Mesendoderm (in vitro differentiated cells): ENCODE measurements around the gene DIAPH1.
A peak's percentile ranks its signal among the peaks of the same experiment; 100 is the strongest.

Experiments used
- DNase-seq: peaks from one replicate; pipeline ENCODE4 v3.0.0; 2013
- H2AK5ac ChIP-seq: 2 replicates; pipeline ENCODE4 v1.6.1; 2013; ENCODE audit warnings: low read length, inconsistent platforms
- H2BK120ac ChIP-seq: 2 replicates; pipeline ENCODE4 v1.6.1; 2013; ENCODE audit warnings: low read depth, mild to moderate bottlenecking, low read length, moderate library complexity, mixed read lengths
- H2BK15ac ChIP-seq: replicated peaks from 2 replicates; pipeline ENCODE4 v1.6.1; 2013; ENCODE audit warnings: low read depth, mild to moderate bottlenecking, moderate library complexity
- H2BK5ac ChIP-seq: 2 replicates; pipeline ENCODE4 v1.6.1; 2013; ENCODE audit warnings: low read length, inconsistent platforms
- H3K18ac ChIP-seq: 2 replicates; pipeline ENCODE4 v1.6.1; 2013; ENCODE audit warnings: mild to moderate bottlenecking, low read length, mixed read lengths
- H3K23ac ChIP-seq: one replicate; pipeline ENCODE4 v1.6.1; 2013; ENCODE audit warnings: low read length
- H3K27ac ChIP-seq: 2 replicates; pipeline ENCODE4 v1.5.1; 2013; ENCODE audit warnings: low read depth, mild to moderate bottlenecking, inconsistent platforms, low read length, moderate library complexity
- H3K27me3 ChIP-seq: 2 replicates; pipeline ENCODE4 v1.6.1; 2013; ENCODE audit warnings: low read length, control low read depth, mild to moderate bottlenecking, inconsistent platforms; ENCODE audit not compliant: insufficient read depth, poor library complexity
- H3K36me3 ChIP-seq: 2 replicates; pipeline ENCODE4 v1.6.1; 2013; ENCODE audit warnings: low read length, inconsistent platforms; ENCODE audit not compliant: control insufficient read depth, insufficient read depth
- H3K4ac ChIP-seq: one replicate; pipeline ENCODE4 v1.6.1; 2013; ENCODE audit warnings: low read depth, mild to moderate bottlenecking, low read length, moderate library complexity
- H3K4me1 ChIP-seq: 2 replicates; pipeline ENCODE4 v1.6.1; 2013; ENCODE audit warnings: low read depth, low read length, inconsistent platforms; ENCODE audit not compliant: control insufficient read depth
- H3K4me2 ChIP-seq: 2 replicates; pipeline ENCODE4 v1.6.1; 2013; ENCODE audit warnings: low read length
- H3K4me3 ChIP-seq: 2 replicates; pipeline ENCODE4 v1.5.1; 2013; ENCODE audit warnings: mild to moderate bottlenecking, low read length
- H3K56ac ChIP-seq: one replicate; pipeline ENCODE4 v1.6.1; 2013; ENCODE audit warnings: low read length
- H3K79me1 ChIP-seq: 2 replicates; pipeline ENCODE4 v1.6.1; 2013; ENCODE audit warnings: low read length, inconsistent platforms
- H3K79me2 ChIP-seq: 2 replicates; pipeline ENCODE4 v1.6.1; 2013; ENCODE audit warnings: mild to moderate bottlenecking, low read length; ENCODE audit not compliant: control insufficient read depth, insufficient read depth
- H3K9ac ChIP-seq: 2 replicates; pipeline ENCODE4 v1.6.1; 2013; ENCODE audit warnings: low read length, inconsistent platforms
- H4K5ac ChIP-seq: one replicate; pipeline ENCODE4 v1.6.1; 2013; ENCODE audit warnings: low read length
- H4K8ac ChIP-seq: one replicate; pipeline ENCODE4 v1.6.1; 2013; ENCODE audit warnings: low read depth, mild to moderate bottlenecking, control low read depth, low read length, moderate library complexity
- whole genome bisulfite sequencing: extraction: QIAGEN DNeasy Blood & Tissue Kit; methylation state at CpG from one replicate; pipeline ENCODE4 v1.1.7; 2013; ENCODE audit warnings: low lambda C conversion rate, missing lambda C conversion rate; ENCODE audit not compliant: insufficient coverage; ENCODE audit errors: extremely low coverage; 5-methylcytosine and 5-hydroxymethylcytosine counted together

DIAPH1 gene

GRCh38 chr5:141547921-141548320, 70.9 kb downstream of the DIAPH1 start:
- Histone ChIP-seq H3K4me2 (no peak overlapping the region), H2BK120ac (no peak overlapping the region), H3K23ac (no peak overlapping the region), H3K9ac (no peak overlapping the region), H3K27ac (no peak overlapping the region), H3K4me1 (no peaks in the 10 kb centered on the region), H2BK15ac (no peak overlapping the region), H3K56ac (no peak overlapping the region), H3K4ac (no peak overlapping the region), H3K36me3 (no peaks in the 10 kb centered on the region), H4K8ac (no peak overlapping the region), H3K79me2 (no peaks in the 10 kb centered on the region), H3K79me1 (peaks cover 2% of the 10 kb centered on the region), H2BK5ac (no peak overlapping the region), H3K18ac (no peak overlapping the region), H4K5ac (no peak overlapping the region), H3K4me3 (no peak overlapping the region), H2AK5ac (no peak overlapping the region), H3K27me3 (no peaks in the 10 kb centered on the region)
- no peak for DNase-seq
- WGBS = no CpG with 5 or more reads among the region's 5 CpGs

- peaks cover 2% of the 10 kb centered on the region for H3K79me1 ChIP-seq
Measured at GRCh38 chr5:141547488-141547887, 71.3 kb downstream of the DIAPH1 start.

GRCh38 chr5:141543053-141543452, 75.7 kb downstream of the DIAPH1 start:
- Histone ChIP-seq H2BK5ac (no peak overlapping the region), H3K79me1 (peaks cover 2% of the 10 kb centered on the region), H4K5ac (no peak overlapping the region), H2AK5ac (no peak overlapping the region), H3K18ac (no peak overlapping the region), H3K27me3 (no peaks in the 10 kb centered on the region), H2BK120ac (no peak overlapping the region), H3K4me2 (no peak overlapping the region), H3K79me2 (no peaks in the 10 kb centered on the region), H3K56ac (no peak overlapping the region), H3K9ac (no peak overlapping the region), H3K36me3 (no peaks in the 10 kb centered on the region), H4K8ac (no peak overlapping the region), H3K4me1 (no peaks in the 10 kb centered on the region), H3K23ac (no peak overlapping the region), H3K4ac (no peak overlapping the region), H2BK15ac (no peak overlapping the region), H3K27ac (no peak overlapping the region), H3K4me3 (no peak overlapping the region)
- DNase-seq = no peak
- no CpG with 5 or more reads among the region's 2 CpGs for WGBS

More at GRCh38 chr5:141547488-141547887, 71.3 kb downstream of the DIAPH1 start:
- Histone ChIP-seq H2BK5ac (no peak overlapping the region), H3K56ac (no peak overlapping the region), H3K9ac (no peak overlapping the region), H3K27ac (no peak overlapping the region), H3K4me3 (no peak overlapping the region), H3K36me3 (no peaks in the 10 kb centered on the region), H3K27me3 (no peaks in the 10 kb centered on the region), H2BK15ac (no peak overlapping the region), H3K79me2 (no peaks in the 10 kb centered on the region), H2BK120ac (no peak overlapping the region), H3K4ac (no peak overlapping the region), H2AK5ac (no peak overlapping the region), H4K5ac (no peak overlapping the region), H3K18ac (no peak overlapping the region), H4K8ac (no peak overlapping the region), H3K4me1 (no peaks in the 10 kb centered on the region), H3K23ac (no peak overlapping the region), H3K4me2 (no peak overlapping the region)
- WGBS = no CpG with 5 or more reads among the region's 1 CpG
- DNase-seq = peak; percentile 22

GRCh38 chr5:141534492-141535213, 84.1 kb downstream of the DIAPH1 start:
- Histone ChIP-seq H2BK5ac (no peak overlapping the region), H3K56ac (no peak overlapping the region), H3K4me2 (no peak overlapping the region), H3K79me2 (no peaks in the 10 kb centered on the region), H3K27ac (no peak overlapping the region), H3K79me1 (no peaks in the 10 kb centered on the region), H3K9ac (no peak overlapping the region), H4K5ac (no peak overlapping the region), H3K4me1 (no peaks in the 10 kb centered on the region), H3K18ac (no peak overlapping the region), H2AK5ac (no peak overlapping the region), H3K23ac (no peak overlapping the region), H3K36me3 (peaks cover 2% of the 10 kb centered on the region), H3K4me3 (no peak overlapping the region), H3K27me3 (no peaks in the 10 kb centered on the region), H2BK15ac (no peak overlapping the region), H4K8ac (no peak overlapping the region), H3K4ac (no peak overlapping the region), H2BK120ac (no peak overlapping the region)
- WGBS = no CpG with 5 or more reads among the region's 4 CpGs
- no peak for DNase-seq

- Histone ChIP-seq H3K18ac (no peak overlapping the region), H3K27ac (no peak overlapping the region), H3K56ac (no peak overlapping the region), H3K4me2 (no peak overlapping the region), H3K36me3 (peaks cover 3% of the 10 kb centered on the region), H3K23ac (no peak overlapping the region), H2BK120ac (no peak overlapping the region), H2BK15ac (no peak overlapping the region), H3K4ac (no peak overlapping the region), H4K5ac (no peak overlapping the region), H2BK5ac (no peak overlapping the region), H4K8ac (no peak overlapping the region), H3K9ac (no peak overlapping the region), H3K4me1 (no peaks in the 10 kb centered on the region), H3K79me2 (no peaks in the 10 kb centered on the region), H3K4me3 (no peak overlapping the region), H2AK5ac (no peak overlapping the region), H3K27me3 (no peaks in the 10 kb centered on the region), H3K79me1 (no peaks in the 10 kb centered on the region)
- WGBS = no CpG with 5 or more reads among the region's 1 CpG
- no peak for DNase-seq
Measured at GRCh38 chr5:141533897-141534296, 84.9 kb downstream of the DIAPH1 start.

- Histone ChIP-seq H3K4me2 (no peak overlapping the region), H3K9ac (no peak overlapping the region), H3K4ac (no peak overlapping the region), H2BK5ac (no peak overlapping the region), H4K5ac (no peak overlapping the region), H3K27me3 (no peaks in the 10 kb centered on the region), H3K23ac (no peak overlapping the region), H2BK15ac (no peak overlapping the region), H3K79me2 (no peaks in the 10 kb centered on the region), H3K36me3 (peaks cover 8% of the 10 kb centered on the region), H3K56ac (no peak overlapping the region), H3K27ac (no peak overlapping the region), H4K8ac (no peak overlapping the region), H3K4me1 (no peaks in the 10 kb centered on the region), H3K18ac (no peak overlapping the region), H3K4me3 (no peak overlapping the region), H3K79me1 (no peaks in the 10 kb centered on the region), H2AK5ac (no peak overlapping the region), H2BK120ac (no peak overlapping the region)
- DNase-seq = no peak
- WGBS = no CpG with 5 or more reads among the region's 1 CpG
Measured at GRCh38 chr5:141532726-141533125, 86.1 kb downstream of the DIAPH1 start.
